Keratinocyte (primary cell): ENCODE measurements around the gene ANO9.

Experiments
- CTCF ChIP-seq, 3 experiments: IDR thresholded peaks in 1 of 3; conservative IDR thresholded peaks in 1 of 3; optimal IDR thresholded peaks in 1 of 3; 2 replicates in 2 of 3; 3 replicates in 1 of 3; pipeline versions ENCODE3 to v1.5.1; 2011; ENCODE audit warnings: low read length in 3 of 3, mild to moderate bottlenecking in 3 of 3, moderate library complexity in 2 of 3, control low read depth in 1 of 3, inconsistent platforms in 1 of 3; ENCODE audit not compliant: insufficient read depth in 2 of 3; ENCODE audit errors: extremely low read depth in 1 of 3
- EZH2 ChIP-seq: IDR thresholded peaks from one replicate; pipeline ENCODE4 v1.6.1; 2012; ENCODE audit warnings: inconsistent platforms, mild to moderate bottlenecking, low read length, moderate library complexity

- TF ChIP-seq CTCF (optimal IDR thresholded peaks at IDR 0.05 in 1 of 3, IDR thresholded peaks at IDR 0.05 in 1 of 3, conservative IDR thresholded peaks at IDR 0.05 in 1 of 3; ENCODE audit: extremely low read depth in 1 of 3, insufficient read depth in 2 of 3, low read length in 3 of 3) = no peak
- TF ChIP-seq EZH2 = no peak
These were observed 63.8 kb downstream of the ANO9 start for GRCh38 chr11:377883-378500.
